ENCODE results near the gene ZBTB22.
"Not testable (repeated sequence)": the region's sequence is repeated elsewhere in the genome, so short reads cannot be mapped to it uniquely, and the experiment has no call there.

ZBTB22 gene

GRCh38 chr6:33317669-33318425 lies at the start of gene ZBTB22:
Gene ZBTB22, minus strand, starts transcription at chr6:33317744. Its CDS starts 828 bp downstream, at chr6:33316916.
- peak; percentile 99 for DNase-seq

GRCh38 chr6:33367009-33367714 lies 49.6 kb upstream of the ZBTB22 start:
- no peak for DNase-seq

- DNase-seq, result not testable (repeated sequence)
Observed at GRCh38 chr6:33365206-33365971, 47.8 kb upstream of the ZBTB22 start.

GRCh38 chr6:33364475-33365205 lies 47.1 kb upstream of the ZBTB22 start:
- peak; percentile 77 for DNase-seq

- DNase-seq, result not testable (repeated sequence)
Observed at GRCh38 chr6:33363486-33363885, 45.9 kb upstream of the ZBTB22 start.

GRCh38 chr6:33359331-33359730 lies 41.8 kb upstream of the ZBTB22 start:
- no peak for DNase-seq

- not testable (repeated sequence) for DNase-seq
Observed at GRCh38 chr6:33357160-33357871, 39.8 kb upstream of the ZBTB22 start.

GRCh38 chr6:33356295-33356694 lies 38.8 kb upstream of the ZBTB22 start:
- no peak for DNase-seq

- not testable (repeated sequence) for DNase-seq
Observed at GRCh38 chr6:33355860-33356259, 38.3 kb upstream of the ZBTB22 start.

GRCh38 chr6:33347816-33348215 lies 30.3 kb upstream of the ZBTB22 start:
- DNase-seq, result no peak

- not testable (repeated sequence) for DNase-seq
Observed at GRCh38 chr6:33346972-33347371, 29.4 kb upstream of the ZBTB22 start.

- DNase-seq, result peak; percentile 35
Observed at GRCh38 chr6:33344701-33345697, 27.5 kb upstream of the ZBTB22 start.

- no peak for DNase-seq
Observed at GRCh38 chr6:33343953-33344611, 26.5 kb upstream of the ZBTB22 start.

GRCh38 chr6:33343606-33343952 lies 26.0 kb upstream of the ZBTB22 start:
- not testable (repeated sequence) for DNase-seq

GRCh38 chr6:33339193-33339592 lies 21.6 kb upstream of the ZBTB22 start:
- no peak for DNase-seq

- no peak for DNase-seq
Observed at GRCh38 chr6:33336495-33336894, 19.0 kb upstream of the ZBTB22 start.

GRCh38 chr6:33335916-33336315 lies 18.4 kb upstream of the ZBTB22 start:
- DNase-seq, result peak; percentile 39

- DNase-seq, result no peak
Observed at GRCh38 chr6:33333666-33334065, 16.1 kb upstream of the ZBTB22 start.

GRCh38 chr6:33330736-33331135 lies 13.2 kb upstream of the ZBTB22 start:
- DNase-seq, result no peak

GRCh38 chr6:33329058-33329457 lies 11.5 kb upstream of the ZBTB22 start:
- no peak for DNase-seq
